Measurements from ENCODE around the gene MTCP1. TPM values are rescaled to one million over a fixed set of nuclear protein-coding genes. Genes with fewer than 3 reads are reported as not detected.

MTCP1 gene
- total RNA-seq, 1 donor from 2014 or later: 22.9 TPM

DNA sequence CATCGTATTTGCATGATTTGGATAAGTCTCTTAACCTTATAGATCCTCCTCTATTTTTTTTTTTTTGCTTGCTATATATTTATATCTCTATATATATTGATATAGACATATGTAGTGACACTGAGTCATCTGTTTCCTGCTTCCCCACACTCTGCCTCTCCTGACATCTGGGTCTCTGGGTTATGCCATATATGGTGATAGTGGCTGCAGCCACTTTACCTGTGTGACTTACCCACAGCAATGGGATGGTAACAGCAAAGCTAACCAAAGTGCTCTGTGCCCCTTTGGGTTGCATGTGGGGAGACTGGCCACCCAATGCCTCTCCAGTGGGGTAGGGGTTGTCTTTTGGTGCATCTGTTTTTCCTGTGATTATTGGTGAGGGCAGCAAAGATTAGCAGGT lies 14.5 kb downstream of the MTCP1 start:
- ATAC-seq (no peak), DNase-seq (ENCODE audit: low spot score) (no peak)
- intact Hi-C loops (cut with DNase I): no loop called here

GRCh38 chrX:155055494-155055893 lies 15.4 kb downstream of the MTCP1 start:
- intact Hi-C loops (cut with DNase I): no loop called here
- no peak for DNase-seq (ENCODE audit: low spot score)
- ATAC-seq: no peak

DNA sequence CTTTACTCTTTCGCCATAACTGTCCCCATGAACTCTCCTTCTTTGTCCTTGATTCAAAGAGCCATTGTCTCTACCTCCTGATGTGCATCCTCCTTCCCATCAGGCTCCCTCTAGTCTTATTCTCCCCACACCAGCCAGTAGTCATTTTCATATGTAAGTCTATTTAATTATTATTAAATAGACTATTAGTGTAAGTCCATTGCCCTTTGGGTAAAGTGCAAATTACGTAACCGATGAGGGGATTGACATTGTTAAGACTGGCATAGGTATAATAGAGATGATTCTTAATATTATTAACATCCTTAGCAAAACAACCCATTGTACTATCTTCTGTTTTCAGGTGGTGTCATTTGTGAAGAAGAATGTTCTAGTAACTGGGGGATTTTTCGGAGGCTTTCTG lies 16.7 kb downstream of the MTCP1 start:
- ATAC-seq: no peak
- no peak for DNase-seq (ENCODE audit: low spot score)
- intact Hi-C loops (cut with DNase I): no loop called here

DNA sequence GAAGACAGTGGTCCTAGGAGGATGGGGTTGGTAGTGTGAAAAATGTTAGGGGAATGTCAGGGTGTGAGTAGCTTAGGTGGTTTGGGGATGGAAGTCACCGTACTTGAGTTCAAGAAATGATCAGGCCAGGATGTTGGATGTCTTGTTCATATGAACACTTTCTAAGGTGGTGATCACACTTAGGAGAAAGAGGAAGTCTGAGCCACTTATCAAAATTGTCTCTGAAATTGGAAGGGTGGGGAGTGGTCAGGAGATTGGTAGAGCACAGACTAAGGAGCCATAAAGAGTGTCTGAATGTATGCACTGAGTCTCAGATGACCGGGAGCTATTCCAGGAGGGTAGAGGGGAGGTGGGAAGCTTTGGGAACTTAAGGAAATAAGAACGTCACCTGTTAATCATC lies 17.3 kb downstream of the MTCP1 start:
- no peak for ATAC-seq
- intact Hi-C loops (cut with DNase I): no loop called here
- no peak for DNase-seq (ENCODE audit: low spot score)

DNA sequence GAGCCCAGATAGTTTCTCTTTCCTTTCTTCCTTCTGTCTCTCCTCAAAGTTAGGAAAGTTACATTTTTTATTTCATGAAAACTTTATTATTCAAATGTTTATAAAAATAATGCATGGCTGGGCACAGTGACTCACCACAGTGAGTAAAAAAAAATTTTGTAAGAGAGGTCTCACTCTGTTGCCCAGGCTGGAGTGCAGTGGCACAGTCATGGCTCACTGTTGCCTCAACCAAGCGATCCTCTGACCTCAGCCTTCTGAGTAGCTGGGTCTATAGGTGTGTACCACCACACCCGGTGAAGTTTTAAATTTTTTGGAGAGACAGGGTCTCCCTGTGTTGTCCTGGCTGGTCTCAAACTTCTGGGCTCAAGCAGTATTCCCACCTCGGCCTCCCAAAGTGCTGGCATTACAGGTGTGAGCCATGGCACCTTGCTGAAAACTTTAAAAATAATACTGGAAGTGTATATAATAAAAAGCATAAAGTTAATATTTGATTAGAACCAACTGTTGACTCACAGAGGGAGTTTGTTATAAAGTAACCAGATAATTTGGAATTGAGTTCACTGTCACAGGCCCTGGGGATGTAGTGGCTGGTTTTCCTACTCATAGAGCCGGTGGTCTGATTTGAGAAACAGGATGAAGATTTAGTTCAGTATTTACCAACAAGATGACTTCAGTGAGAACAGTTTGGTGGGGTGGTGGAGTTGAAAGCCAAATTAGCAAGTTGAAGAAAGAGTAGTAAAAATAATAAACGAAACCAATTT lies 18.0 kb downstream of the MTCP1 start:
- intact Hi-C loops (cut with DNase I): no loop called here
- ATAC-seq (no peak), DNase-seq (ENCODE audit: low spot score) (no peak)

GRCh38 chrX:155048977-155049619 lies 21.8 kb downstream of the MTCP1 start:
- DNase-seq (ENCODE audit: low spot score): no peak
- ATAC-seq: peak; percentile 58
- intact Hi-C loops (cut with DNase I): no loop called here

- ATAC-seq: no peak
- DNase-seq (ENCODE audit: low spot score): no peak
- intact Hi-C loops (cut with DNase I): no loop called here
Observed at GRCh38 chrX:155046811-155047528, 24.0 kb downstream of the MTCP1 start.

- no peak for ATAC-seq
- DNase-seq (ENCODE audit: low spot score): no peak
- intact Hi-C loops (cut with DNase I): no loop called here
Observed at GRCh38 chrX:155046129-155046810, 24.7 kb downstream of the MTCP1 start.

DNA sequence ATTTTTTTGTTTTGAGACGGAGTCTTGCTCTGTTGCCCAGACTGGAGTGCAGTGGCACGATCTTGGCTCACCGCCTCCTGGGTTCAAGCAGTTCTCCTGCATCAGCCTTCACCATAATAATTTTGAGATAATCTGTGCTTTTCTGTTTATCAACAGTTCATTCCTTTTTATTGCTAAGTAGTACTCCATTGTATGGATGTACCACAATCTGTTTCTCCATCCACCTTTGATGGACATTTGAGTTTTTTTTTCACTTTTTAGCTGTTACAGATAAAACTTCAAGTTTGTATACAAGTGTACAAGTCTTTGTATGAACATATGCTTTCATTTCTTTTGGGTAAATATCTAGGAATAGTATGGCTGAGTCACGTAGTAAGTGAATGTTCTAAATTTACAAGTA lies 35.2 kb downstream of the MTCP1 start:
- DNase-seq (ENCODE audit: low spot score) (no peak), ATAC-seq (no peak)
- intact Hi-C loops (cut with DNase I): no loop called here

DNA sequence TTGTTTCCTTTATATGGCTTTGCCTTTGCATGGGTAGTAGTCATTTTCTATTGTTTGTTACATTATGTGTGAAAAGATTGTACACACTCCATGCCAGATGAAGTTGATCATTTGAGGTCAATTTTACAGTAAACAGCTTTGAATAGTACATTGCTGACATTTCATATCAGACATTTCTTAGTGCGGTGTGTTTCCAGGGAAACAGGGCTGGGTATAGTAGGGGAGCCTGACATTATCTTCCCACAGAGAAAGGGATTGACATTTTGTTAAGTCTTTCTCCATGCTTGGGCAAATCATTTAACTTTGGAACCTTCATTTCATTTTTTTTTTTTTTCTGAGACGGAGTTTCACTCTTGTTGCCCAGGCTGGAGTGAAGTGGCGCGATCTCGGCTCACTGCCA lies 39.3 kb downstream of the MTCP1 start:
- intact Hi-C loops (cut with DNase I): no loop called here
- DNase-seq (ENCODE audit: low spot score) (no peak), ATAC-seq (no peak)

- DNase-seq (ENCODE audit: low spot score) (no peak), ATAC-seq (no peak)
- intact Hi-C loops (cut with DNase I): no loop called here
Observed at GRCh38 chrX:155028877-155029291, 42.1 kb downstream of the MTCP1 start.

GRCh38 chrX:155028129-155028528 lies 42.8 kb downstream of the MTCP1 start:
- no peak for DNase-seq (ENCODE audit: low spot score)
- no peak for ATAC-seq
- intact Hi-C loops (cut with DNase I): no loop called here

- DNase-seq (ENCODE audit: low spot score) (no peak), ATAC-seq (peak; percentile 79)
- intact Hi-C loops (cut with DNase I): no loop called here
Observed at GRCh38 chrX:155027509-155028066, 43.3 kb downstream of the MTCP1 start.

GRCh38 chrX:155026727-155027508 lies 44.0 kb downstream of the MTCP1 start, which contains the start of gene FUNDC2:
FUNDC2 (plus strand) TSS chrX:155026844; CDS start chrX:155026939, 95 bp downstream.
- DNase-seq (ENCODE audit: low spot score) (peak; percentile 93), ATAC-seq (peak; percentile 97)
- intact Hi-C loops (cut with DNase I): no loop called here

DNA sequence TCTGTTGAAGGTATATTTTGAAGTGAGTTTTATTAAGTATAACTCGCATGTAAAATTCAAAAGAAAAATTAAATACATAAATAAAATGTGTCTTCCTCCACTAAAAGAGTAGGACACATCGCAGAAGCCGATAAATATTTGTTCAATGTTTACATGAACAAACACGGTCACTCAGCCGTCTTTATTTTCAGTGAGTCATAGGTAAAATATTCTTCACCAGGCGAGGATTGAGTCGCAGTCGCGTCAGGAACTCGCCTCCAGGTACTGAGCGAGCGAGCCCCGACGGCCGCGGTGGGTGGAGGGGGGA lies 44.6 kb downstream of the MTCP1 start:
- DNase-seq (ENCODE audit: low spot score) (no peak), ATAC-seq (no peak)
- intact Hi-C loops (cut with DNase I): no loop called here

GRCh38 chrX:155023907-155024833 lies 46.8 kb downstream of the MTCP1 start:
- ATAC-seq (no peak), DNase-seq (ENCODE audit: low spot score) (no peak)
- intact Hi-C loops (cut with DNase I): no loop called here

DNA sequence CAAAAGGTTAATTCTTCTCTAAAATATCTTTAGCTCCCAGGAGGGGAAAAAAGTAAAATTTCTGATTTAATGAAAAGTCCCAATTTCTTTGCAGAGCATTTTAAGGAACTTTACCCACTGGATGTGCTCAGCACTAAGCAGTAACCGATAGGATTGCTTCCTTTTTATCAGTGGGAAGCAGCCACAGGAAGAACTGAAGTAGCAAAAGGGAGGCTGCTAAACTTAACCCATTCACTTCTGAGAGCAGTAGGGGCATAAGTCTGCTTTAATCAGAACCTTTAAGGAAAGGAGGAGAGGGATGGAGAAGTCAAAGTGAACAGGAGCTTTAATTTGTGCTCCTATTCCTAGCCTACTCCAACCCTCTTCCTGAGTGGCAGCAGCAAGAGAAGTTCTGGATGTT lies 48.4 kb downstream of the MTCP1 start, which contains the start of gene F8:
F8 (minus strand) TSS at position 139 of the 400 bp plus-strand sequence. CDS start 171 bp downstream, outside the sequence.
- no peak for ATAC-seq
- no peak for DNase-seq (ENCODE audit: low spot score)
- intact Hi-C loops (cut with DNase I): no loop called here
